CD4-positive, alpha-beta T cell treated with Interferon gamma for 1 hour (primary cell): ENCODE data around the gene TULP4.
"Not testable (repeated sequence)": the region's sequence is repeated elsewhere in the genome, so short reads cannot be mapped to it uniquely, and the experiment has no call there.

Source experiments
- DNase-seq: peaks from one replicate; pipeline ENCODE4 v3.0.0-alpha.2; 2020

TULP4 gene

DNA sequence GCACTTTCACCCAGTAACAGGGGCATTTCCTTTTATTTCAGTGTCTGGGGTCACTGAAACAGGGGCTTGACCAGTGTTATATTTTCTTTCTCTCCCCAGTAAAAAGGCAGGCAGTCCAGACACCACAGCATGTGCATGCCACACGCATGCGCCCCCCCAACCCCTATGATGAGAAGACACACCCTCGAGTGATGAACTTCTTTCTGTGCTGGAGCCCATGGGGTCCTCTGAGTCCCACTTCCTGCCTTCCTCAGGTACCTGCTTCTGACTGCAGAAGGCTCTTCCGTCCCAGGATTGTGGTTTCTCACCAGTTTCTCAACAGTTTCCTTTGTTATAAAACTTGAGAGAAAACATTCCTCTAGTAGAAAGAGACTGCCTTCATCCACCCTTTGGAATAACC is 201.9 kb downstream of the TULP4 start:
- DNase-seq: no peak

DNA sequence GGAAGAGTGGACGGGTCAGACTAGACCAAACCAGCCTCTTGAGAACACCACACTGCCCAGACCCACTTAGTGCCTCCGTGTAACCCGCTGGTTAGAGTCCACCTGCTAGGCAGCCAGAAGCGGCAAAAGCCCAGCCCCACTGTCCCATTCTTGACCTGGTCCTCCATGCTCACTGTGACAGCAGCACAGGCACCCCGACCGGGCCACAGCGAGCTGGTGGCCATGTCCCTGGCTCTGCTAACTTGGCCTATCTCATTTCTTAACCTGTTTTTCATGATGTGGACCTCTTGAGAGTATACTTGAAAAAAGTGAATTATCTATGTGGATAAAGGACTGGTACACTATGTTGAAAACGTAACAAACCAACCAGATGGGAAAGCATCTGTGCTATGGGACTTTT is 202.7 kb downstream of the TULP4 start:
- DNase-seq: no peak

DNA sequence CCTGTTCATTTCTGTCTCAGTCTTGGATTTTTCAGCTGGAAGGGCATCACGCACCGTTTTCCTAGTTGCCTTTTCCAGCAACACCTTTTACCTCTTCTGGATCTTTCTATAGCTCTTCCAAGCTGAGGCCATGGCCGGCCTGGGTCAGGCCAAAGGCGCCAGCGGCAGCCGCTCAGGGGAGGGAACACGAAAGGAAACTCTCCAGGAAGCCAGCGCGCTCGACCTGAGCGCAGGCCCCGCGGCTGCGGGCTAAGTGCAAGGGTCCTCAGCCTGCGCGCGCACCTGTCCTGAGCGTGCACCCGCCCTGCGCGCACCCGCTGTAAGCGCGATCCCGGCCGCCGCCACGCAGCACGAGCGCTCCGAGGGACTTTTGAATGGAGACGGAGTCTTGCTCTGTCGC is 203.8 kb downstream of the TULP4 start:
- no peak for DNase-seq

DNA sequence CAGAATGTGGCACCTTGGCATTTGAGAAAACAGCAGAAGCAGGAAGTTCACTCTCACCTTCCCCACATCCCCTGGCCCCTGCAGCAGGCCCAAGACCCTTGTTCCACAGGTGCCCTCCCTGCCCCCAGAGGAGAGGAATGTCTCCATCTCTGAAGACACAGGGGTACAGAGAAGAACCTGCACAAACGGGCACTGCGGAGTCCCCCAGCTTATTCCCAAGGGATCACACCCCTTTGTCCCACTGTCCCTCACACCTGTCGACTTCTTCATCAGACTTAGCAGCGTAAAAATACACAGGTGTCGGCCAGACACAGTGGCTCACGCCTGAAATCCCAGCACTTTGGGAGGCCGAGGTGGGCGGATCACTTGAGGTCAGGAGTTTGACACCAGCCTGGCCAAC is 204.8 kb downstream of the TULP4 start:
- DNase-seq: no peak

DNA sequence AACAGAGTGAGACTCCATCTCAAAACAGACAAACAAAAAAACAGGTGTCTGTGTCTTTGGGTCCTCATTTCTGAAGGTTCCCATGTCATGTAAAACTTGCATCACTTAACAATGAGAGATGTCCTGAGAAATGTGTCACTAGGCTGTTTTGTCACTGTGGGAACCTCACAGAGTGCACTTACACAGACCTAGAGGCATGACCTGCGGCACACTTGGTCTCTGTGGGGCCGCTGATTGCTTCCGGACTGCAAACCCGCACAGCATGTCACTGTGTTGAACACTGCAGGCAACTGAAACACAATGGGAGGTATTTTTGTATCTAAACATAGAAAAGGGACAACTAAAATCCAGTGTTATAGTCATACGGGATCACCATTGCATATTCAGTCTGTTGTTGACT is 205.3 kb downstream of the TULP4 start:
- no peak for DNase-seq

DNA sequence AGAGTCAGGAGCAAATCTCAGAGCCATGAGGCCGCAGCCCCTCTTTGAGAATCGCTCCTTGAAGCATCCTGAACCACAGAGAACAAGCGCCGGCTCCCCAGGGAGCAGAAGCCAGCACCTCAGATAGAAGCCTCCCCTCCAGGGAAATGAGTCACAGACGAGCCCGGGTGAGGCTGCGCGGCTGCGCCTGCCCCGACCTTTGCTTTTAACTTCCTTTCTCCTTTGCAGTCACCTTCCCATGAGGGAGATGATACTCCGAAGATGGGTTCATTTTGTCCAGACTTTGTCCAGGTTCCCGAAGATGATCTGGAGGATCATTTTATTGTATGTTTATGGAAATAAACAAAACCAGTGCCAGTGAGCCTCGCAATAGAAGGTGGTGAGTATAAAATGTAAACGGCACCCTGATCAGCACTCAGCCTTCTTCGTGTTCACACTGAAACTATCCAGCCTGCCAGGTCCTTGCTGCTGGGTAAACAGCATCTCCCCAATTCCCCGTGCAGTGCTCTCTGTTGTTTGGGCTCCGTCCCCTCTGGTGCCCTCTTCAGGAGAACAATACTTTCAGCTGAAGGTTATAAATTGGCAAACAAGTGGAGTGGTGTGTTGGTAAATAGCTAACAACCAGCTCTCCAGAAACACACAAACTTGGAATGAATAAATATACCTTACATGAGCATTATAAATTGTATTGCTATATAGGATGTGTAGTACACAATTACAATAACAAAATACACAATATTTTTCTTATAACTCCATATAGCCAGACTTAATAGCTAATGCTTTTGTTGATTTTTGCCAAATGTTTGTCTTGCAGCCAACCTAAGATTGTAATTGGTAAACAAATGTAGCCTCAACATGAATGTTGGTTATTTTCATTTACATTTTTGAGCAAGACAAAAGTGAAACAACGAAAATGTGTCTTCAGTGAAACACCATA is 206.2 kb downstream of the TULP4 start:
- DNase-seq: peak; percentile 53

DNA sequence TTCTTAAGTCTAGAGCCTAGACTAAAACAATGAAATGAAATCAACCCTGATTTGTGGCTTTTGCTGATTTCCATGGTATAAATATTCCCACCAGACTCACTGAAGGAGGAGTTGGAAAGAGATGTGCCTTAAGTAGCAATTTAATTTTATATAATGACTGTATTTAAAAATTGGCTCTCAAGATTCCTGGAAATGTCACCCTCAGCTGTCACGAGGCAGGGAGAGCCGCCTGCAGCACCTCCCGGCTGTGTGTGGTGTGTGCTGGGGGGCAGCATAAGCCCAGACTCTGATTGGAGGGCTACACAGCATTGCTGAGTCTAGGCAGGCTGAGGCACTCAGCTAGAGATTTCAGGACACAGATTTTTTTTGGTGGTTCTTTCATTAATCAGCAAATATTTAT is 207.0 kb downstream of the TULP4 start:
- no peak for DNase-seq

DNA sequence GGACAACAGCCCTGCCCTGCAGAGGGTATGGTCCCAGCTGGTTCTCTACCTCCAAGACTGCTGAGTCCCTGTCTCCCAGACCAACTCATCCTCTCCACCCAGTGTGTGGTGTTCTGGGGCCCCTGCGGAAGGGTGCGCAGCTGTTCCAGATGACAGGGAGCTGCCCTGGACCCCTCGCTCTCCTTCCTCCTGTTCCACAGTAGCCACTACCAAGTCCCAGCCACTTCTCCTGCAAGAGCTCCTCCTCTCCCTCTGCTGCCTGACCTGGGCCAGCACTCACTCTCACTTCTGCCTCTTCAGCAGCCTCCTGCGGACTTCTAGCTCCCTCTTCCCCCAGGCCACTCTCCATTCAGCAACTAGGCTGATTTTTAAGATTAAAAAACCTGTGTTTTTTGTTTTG is 207.5 kb downstream of the TULP4 start:
- DNase-seq: no peak

DNA sequence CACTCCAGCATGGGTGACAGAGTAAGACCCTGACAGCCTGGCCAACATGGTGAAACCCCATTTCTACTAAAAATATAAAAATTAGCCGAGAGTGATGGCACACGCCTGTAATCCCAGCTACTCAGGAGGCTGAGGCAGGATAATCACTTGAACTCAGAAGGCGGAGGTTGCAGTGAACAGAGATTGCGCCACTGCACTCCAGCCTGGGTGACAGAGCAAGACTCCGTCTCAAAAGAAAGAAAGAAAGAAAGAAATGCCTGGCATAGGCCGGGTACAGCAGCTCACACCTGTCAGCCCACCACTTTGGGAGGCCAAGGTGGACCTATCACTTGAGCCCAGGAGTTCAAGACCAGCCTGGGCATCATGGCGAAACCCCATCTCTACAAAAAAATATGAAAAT is 208.7 kb downstream of the TULP4 start:
- not testable (repeated sequence) for DNase-seq

DNA sequence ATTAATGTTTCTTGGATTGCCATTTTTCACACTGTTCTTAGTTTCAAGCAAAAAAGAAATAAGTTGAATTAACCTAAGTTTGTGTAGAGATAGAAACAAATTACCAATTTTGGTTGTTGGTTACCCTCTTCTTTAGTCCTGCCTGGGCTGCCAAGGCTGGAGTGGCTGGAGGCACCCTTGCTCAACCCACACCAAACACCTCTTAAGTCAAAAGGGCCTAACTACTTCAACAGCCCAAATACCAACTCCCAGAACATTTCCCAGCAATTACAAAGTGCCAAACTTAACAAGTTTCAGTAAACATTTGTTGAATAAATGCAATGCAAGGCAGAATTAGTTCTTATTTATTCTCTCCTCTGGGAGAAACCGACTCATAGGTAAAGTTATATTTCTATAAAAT is 209.5 kb downstream of the TULP4 start:
- no peak for DNase-seq

DNA sequence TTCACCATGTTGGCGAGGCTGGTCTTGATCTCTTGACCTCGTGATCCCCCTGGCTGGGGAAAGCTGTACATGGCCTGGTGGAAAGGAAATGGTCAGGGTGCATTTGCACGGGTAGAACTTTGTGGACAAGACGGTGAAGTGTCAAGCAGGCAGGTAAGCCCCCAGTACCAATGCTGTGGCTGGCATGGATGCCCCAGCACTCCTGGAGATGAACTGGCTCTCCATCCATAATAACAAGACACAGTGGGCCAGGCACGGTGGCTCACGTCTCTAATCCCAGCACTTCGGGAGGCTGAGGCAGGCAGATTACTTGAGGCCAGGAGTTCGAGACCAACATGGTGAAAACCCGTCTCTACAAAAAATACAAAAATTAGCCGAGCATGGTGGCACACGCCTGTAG is 210.4 kb downstream of the TULP4 start:
- DNase-seq: no peak

DNA sequence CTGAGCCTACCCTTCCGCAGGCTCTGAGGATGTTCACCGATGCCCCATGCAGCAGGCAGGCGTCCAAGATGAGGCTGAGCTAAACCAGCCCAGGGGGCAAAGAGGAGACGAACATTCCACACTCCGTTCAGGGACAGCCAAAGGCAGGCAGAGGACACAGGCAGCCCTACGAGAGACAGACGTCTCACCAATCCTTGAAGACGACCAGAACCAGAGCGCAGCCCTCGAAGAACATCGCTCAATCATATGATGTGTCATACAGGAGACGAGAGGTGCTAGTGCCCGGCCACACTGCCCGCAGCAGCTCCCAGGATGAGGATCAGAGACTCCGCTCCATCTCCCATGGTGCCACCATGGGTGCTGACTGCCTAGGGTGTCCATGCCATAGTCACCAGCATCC is 212.0 kb downstream of the TULP4 start:
- no peak for DNase-seq

DNA sequence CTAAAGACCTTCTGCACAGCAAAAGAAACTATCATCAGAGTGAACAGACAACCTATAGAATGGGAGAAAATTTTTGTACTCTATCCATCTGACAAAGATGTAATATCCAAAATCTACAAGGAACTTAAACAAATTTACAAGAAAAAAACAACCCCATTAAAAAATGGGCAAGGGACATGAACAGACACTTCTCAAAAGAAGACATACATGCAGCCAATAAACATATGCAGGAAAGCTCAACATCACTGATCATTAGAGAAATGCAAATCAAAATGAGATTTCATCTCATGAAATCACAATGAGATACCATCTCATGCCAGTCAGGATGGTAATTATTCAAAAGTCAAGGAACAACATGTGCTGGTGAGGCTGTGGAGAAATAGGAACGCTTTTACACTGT is 215.6 kb downstream of the TULP4 start:
- DNase-seq: not testable (repeated sequence)

DNA sequence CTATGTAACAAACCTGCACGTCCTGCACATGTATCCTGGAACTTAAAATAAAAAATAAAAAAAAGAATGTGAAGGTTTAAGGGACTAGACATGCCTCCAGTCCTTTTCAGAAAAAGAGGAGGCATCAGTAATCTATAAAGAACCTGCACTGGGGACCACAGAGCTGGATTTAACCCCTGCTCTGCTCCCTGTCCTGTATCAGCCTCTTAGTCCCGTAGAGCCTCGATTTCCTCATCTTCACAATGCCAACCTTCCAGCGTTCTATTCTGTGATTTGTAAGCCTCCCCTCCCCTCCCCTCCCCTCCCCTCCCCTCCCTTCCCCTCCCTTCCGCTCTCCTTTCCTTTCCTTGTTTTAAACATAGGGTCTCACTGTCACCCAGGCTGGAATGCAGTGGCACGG is 216.6 kb downstream of the TULP4 start:
- DNase-seq: no peak

DNA sequence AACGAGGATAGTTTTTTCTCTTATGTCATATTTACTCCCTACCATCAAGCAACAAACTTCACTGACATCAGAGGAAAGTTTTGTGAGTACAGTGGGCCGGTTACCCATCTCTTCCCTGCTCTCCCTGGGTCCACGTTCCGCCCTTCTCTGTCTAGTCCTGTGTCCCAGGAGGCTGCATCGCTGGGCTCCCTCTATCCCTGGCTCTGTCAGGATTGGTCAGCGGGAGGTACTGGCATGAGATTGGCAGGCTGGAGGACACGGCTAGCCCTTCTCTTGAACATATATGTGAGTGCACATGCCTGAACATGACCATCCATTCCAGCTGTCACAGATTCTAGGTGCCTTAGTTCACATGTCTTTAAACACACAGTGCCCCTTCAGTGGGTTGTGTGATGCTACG is 217.4 kb downstream of the TULP4 start:
- no peak for DNase-seq

DNA sequence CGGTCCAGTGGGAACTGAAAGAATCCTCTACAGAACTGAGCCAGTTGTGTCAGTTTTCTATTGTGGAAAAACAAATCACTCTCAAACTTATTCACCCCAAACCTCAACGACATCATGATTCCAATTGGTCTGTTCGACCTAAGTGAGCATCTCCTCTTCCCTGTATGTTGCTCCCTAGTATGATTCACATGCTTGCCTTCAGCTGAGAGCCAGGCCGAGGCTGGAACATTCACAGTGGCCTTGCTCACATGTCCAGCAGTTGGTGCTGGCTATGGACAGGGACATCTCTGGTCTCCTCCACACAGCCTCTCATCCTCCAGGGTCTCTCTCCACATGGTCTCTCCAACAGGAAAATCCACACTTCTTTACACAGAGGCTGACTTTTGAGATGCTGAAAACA is 219.3 kb downstream of the TULP4 start:
- DNase-seq: no peak

DNA sequence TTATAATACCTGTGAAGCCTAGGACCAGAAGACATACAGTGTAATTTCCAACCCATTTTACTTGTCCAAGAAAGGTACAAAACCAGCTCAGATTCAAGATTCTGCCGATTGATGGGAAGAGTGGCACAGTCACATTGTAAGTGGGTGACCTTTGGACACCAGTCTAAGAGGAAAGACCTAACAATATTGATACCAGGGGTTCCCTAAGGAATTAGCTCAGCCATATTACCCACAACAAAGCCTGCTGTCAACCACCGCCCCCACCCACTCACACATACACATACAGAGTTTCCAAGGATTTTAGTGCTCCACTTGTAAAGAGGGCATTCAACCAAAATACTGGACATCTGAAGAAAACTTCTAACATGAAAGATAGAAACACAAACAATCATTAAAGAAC is 219.7 kb downstream of the TULP4 start:
- DNase-seq: no peak

DNA sequence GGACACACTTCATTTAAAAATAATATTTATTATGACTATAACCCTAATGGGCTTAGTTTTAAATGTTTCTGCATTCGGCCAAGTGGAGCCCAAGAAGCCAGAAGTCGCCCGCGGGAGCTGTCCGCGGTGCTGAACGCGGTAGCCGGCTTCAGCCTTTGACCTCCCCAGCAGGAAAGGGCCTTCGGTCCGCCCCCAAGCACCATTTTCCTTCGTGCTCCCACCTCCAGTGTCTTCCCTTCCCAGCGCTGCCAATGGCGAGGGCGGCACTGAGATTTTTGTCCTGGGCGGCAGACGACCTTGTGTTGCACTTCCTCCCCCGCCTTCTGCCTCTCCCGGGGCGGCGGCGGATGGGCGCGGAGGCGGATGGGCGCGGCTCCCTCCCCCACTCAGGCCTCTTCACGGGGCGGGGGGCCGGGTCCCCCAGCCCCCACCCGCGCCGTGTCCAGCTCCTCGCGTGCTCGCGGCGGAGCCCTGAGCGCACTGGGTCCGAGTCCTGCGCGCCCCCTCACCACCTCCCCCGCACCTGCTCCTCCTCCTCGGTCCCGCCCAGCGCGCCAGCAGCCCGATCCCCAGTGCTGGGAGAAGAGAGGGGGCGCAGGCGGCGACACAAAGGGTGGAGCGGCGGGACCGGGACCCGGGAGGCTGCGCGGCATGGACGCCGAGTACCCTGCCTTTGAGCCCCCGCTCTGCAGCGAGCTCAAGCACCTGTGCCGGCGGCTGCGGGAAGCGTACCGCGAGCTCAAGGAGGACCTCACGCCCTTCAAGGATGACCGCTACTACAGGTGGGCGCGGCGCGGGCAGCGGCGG is 224.0 kb downstream of the TULP4 start:
- DNase-seq: peak; percentile 46

DNA sequence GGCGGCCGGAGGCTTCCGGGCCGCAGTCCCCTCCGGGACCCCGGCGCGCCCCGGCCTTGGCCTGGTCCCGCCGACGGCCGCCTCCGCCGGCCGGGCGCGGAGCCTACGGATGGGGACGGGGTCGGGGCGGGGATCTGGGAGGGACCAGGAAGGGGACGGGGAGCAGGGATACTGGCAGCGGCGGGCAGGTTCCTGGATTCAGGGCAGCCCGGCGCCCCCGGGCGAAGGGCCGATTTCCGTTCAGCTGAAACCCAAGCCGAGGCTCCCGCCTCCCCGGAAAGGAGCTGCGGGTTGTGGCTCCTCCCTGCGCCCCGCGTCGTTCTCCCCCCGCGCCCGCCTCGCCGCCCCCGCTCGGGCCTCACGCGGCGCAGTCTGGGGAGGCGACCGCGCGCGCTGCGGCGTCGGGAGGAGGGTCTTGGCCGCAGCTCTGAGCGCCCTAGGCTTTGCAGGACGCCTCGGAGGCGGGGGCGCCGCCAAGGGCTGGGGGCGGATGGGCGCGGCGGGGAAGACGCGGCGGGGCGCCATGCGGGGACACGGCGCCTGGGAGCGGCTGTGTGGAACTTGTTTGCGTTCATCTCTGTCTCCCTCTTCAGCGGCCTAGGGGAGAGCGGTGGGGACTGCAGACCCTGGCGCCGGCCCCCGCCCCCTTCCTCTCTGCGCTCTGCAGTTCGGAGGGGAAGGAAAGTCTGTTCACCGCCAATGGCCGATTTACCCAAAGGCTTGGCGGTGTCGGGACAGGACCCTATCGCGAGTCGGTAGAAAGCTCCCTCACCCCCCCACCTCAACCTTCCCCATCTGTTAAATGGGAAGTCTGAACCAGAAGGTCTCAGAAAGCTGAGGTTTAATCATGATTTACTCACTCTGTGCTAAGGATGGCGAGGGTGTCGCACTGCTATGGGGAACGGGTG is 224.9 kb downstream of the TULP4 start:
- no peak for DNase-seq

DNA sequence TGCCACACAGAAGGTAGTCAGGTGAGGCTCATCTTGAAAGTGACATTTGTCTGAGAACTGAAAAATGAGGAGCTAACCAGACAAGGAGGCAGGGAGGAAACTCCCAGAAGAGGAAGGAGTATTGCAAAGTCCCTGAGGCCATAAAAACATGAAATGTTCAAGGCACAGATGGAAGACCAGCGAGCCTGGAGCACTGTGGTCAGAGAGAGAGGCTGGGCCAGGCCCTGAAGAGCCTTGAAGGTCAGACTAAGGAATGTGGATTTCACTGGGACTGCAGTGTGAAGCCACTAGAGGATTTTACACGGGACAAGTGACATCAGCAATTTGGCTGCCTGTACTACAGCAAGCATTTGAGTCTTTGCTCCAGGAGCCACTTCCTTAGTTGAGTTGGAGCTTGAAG is 226.5 kb downstream of the TULP4 start:
- no peak for DNase-seq

DNA sequence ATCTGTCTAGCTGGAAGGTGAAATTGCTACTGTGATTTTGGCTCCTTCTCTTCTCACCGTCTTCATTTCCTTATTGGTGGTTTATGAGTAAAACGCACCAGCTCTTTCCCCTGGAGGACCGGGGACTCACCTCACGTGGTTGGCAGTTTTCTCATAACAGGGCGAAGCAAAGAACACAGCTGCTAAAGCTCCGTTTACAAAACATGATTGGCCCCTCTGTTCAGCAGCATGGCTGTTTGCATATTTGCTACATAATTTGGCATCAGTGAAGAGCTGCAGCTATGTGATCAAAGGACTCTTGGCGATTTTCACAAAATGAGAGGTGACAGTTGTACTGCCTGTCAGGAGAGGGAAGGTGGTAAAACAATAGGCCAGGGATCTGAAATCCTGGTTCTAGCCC is 227.1 kb downstream of the TULP4 start:
- no peak for DNase-seq

DNA sequence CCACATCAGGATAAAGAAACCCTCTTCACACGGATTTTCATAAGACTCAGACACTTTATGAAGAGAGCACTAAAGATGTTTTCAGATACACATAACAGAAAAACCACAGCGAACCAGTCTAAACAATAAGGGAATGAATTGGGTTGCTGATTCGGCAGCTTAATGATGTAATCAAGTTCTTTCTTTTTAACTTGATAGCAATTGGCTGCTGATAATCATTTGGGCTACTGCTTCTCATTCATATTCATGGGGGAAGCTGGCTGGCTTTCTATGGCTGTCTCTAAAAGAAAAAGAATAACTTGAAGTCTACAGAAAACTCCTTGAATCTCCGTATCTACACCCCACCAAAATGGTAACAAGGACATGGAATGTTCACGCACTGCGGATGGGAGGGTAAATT is 227.6 kb downstream of the TULP4 start:
- no peak for DNase-seq

DNA sequence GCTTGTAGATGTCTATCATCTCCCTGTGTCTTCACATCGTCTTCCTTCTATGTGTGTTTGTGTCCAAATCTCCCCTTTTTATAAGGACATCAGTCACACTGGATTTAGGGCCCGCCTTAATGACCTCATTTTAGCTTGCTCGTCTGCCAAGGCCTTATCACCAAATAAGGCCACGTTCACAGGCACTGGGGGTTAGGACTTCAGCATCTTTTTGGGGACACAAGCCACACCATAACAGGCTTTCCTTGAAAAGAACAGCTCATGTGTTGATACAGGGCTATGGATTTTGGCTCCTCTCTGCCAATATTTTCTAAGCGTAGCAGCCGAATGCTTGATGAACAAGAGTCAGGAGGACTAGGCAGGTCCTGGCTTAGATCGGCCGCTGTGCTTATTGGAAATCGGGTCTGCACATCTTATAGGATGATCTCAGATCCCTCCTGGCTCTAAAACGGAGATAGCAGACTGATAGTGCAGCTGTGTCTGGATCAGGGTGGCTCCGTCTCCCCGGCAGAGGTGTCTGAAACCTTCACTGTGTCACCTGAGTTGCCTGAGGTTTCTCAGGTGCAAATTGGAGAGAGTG is 231.4 kb downstream of the TULP4 start:
- DNase-seq: no peak
